GM21447 (cell line): ENCODE measurements around the gene CDH16.
A peak's percentile ranks its signal among the peaks of the same experiment; 100 is the strongest.
"Not testable (repeated sequence)": the region's sequence is repeated elsewhere in the genome, so short reads cannot be mapped to it uniquely, and the experiment has no call there.

ENCODE experiments used
- ATAC-seq: cut with Tn5 transposase; IDR thresholded peaks from one replicate; pipeline ENCODE4 v1.9.1; 2021; ENCODE audit not compliant: unreplicated experiment

CDH16 gene

GRCh38 chr16:66874079-66874775, 44.5 kb downstream of the CDH16 start:
- no peak for ATAC-seq

DNA sequence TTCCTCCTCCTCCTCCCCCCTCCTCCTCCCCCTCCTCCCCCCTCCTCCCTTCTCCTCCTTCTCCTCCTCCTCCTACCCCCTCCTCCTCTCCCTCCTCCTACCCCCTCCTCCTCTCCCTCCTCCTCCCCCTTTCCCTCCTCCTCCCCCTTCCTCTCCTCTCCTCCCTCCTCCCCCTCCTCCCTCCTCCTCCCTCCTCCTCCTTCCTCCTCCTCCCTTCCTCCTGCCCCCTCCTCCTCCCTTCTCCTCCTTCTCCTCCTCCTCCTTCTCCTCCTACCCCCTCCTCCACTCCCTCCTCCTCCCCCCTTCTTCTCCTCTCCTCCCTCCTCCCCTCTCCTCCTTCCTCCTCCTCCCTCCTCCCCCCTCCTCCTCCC, 45.0 kb downstream of the CDH16 start:
- ATAC-seq, result no peak

GRCh38 chr16:66872943-66873684, 45.6 kb downstream of the CDH16 start:
- ATAC-seq, result peak; percentile 77

- ATAC-seq, result no peak
Measured at GRCh38 chr16:66872559-66872942, 46.1 kb downstream of the CDH16 start.

DNA sequence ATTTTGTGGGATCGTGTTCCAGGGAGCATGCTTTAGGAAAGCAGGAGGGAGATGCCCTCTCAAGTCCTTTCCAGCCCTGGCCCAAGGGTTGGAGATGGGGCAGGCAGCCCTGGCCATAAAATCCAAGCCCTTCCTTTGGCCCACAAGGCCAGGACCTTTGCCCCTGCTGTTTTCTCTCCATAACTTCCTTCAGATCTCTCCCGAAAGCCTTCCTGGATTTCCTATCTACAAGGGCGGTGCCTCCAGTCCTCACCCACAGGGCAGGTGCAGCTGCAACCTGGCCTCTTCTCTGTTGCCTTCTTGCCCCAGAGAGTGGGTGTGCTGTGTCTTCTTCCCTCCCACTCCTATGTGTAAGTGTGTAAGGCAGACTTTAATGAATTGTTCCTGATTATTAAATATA, 46.8 kb downstream of the CDH16 start:
- ATAC-seq, result no peak

GRCh38 chr16:66871363-66871762, 47.3 kb downstream of the CDH16 start:
- ATAC-seq, result not testable (repeated sequence)

DNA sequence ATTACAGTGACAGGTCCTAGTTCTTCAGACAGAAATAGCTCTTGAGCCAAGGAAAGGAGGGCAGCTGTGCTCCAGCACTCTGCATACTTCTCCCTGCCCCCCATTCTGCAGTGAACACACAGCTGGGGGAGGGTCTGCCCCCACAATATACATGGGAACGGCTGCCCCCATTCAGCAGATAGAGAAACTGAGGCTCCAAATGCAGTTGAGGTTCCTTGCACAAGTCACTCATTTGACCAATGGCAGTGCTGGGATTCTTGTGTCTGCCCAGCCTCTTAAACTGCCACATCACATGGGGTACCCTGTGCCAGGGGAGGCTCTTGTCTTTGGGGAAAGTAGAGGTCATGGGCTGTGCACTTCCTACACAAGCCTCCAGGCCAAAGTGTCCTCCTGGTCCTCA, 49.3 kb downstream of the CDH16 start:
- no peak for ATAC-seq

GRCh38 chr16:66863707-66864106, 55.0 kb downstream of the CDH16 start:
- no peak for ATAC-seq

DNA sequence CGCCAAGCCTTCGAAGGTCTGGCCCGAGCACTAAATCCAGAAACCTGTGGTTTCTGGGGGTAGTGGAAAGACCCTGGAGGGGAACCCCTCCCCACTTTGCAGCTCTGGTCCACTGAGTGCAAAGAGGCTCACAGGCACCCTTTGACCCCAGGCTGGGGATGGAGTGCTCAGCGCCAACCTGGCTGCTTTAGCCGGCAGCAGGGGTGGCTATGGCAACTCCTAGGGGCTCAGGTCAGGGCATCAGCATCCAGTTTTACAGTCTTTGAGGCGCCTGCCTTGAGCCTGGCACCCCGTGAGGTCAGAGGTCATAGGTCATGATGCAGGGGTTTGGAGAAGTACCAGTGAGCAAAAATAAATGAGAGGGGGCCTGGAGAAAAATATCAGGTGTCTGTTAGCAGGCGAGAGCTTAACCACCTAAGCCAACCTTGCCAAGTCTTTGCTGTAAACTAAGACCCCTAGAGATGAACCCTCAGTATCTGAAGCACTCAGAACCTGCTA, 56.6 kb downstream of the CDH16 start:
- ATAC-seq, result no peak

DNA sequence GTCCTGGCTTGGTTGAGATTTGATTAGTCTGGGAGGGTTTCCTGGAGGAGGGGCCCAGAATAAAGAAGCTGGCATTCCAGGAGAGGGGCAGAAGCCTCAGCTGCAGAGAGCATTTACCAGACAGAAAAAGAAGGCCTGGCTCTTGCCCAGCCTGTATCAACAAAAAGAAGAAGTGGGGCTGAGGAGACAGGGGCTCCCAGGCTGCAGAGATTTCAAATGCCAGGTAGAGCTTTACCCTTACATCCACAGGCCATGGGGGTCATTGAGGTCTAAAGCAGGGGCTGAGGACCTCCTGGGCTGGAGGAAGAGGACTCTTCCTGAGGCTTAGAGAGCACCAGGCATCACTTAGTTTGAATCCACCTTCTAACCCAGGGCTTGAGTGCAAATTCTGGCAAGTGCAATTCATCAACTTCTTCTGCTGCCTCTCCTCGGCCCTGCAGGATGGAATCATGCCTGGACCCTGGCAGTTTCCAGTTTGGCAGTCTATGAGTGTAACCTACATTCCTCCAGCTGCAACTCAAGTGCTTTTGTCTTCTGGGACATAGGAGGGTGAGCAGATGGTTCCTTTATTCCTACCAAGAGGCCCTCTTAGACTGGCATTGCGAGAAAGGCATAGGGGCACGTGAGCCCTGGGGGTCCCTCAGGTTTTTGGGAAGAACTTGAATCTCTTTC, 59.2 kb downstream of the CDH16 start:
- ATAC-seq, result no peak

- peak; percentile 80 for ATAC-seq
Measured at GRCh38 chr16:66858740-66859396, 59.8 kb downstream of the CDH16 start.
